GM12891 (cell line): ENCODE measurements around the gene OAS2.

ENCODE experiments used
- DNase-seq: peaks from one replicate; pipeline ENCODE4 v3.0.0; 2011; ENCODE audit warnings: low spot score; ENCODE audit not compliant: insufficient read length
- FAIRE-seq: peaks from 2 replicates; lab custom pipeline; 2011; peaks lifted over from hg19 to GRCh38; lab: Jason Lieb, UNC
- PAX5 ChIP-seq: IDR thresholded peaks from 2 replicates; pipeline ENCODE4 v1.6.1; 2011; ENCODE audit warnings: low read length, moderate library complexity, mild to moderate bottlenecking; ENCODE audit not compliant: insufficient read depth, severe bottlenecking
- POLR2A ChIP-seq: IDR thresholded peaks from 2 replicates; pipeline ENCODE4 v1.6.1; 2011; ENCODE audit warnings: low read depth, low read length, control low read depth
- POLR2AphosphoS5 ChIP-seq: IDR thresholded peaks from 2 replicates; pipeline ENCODE4 v1.6.1; 2011; ENCODE audit warnings: low read depth, low read length, control low read depth
- POU2F2 ChIP-seq: IDR thresholded peaks from 2 replicates; pipeline ENCODE4 v1.6.1; 2011; ENCODE audit warnings: low read depth, mild to moderate bottlenecking, control low read depth, low read length, moderate library complexity
- SPI1 ChIP-seq: IDR thresholded peaks from 2 replicates; pipeline ENCODE4 v1.6.1; 2011; ENCODE audit warnings: low read depth, low read length, control low read depth
- TAF1 ChIP-seq: IDR thresholded peaks from 2 replicates; pipeline ENCODE4 v1.6.1; 2011; ENCODE audit warnings: low read depth, low read length, control low read depth

Gene OAS2

DNA sequence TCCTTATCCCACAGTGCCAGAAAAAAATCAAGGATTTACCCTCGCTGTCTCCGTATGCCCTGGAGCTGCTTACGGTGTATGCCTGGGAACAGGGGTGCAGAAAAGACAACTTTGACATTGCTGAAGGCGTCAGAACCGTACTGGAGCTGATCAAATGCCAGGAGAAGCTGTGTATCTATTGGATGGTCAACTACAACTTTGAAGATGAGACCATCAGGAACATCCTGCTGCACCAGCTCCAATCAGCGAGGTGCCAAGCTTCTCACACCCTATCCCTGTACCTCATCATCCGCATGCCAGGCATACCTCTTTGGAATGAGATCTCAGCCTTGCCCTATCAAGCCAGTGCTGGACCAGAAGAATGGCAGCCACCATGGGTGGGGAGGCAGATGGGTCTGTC, 19.2 kb downstream of the OAS2 start:
- TF ChIP-seq TAF1 (no peak), POLR2AphosphoS5 (no peak), POU2F2 (no peak), SPI1 (no peak), PAX5 (no peak), POLR2A (no peak)
- DNase-seq (no peak), FAIRE-seq (no peak)

DNA sequence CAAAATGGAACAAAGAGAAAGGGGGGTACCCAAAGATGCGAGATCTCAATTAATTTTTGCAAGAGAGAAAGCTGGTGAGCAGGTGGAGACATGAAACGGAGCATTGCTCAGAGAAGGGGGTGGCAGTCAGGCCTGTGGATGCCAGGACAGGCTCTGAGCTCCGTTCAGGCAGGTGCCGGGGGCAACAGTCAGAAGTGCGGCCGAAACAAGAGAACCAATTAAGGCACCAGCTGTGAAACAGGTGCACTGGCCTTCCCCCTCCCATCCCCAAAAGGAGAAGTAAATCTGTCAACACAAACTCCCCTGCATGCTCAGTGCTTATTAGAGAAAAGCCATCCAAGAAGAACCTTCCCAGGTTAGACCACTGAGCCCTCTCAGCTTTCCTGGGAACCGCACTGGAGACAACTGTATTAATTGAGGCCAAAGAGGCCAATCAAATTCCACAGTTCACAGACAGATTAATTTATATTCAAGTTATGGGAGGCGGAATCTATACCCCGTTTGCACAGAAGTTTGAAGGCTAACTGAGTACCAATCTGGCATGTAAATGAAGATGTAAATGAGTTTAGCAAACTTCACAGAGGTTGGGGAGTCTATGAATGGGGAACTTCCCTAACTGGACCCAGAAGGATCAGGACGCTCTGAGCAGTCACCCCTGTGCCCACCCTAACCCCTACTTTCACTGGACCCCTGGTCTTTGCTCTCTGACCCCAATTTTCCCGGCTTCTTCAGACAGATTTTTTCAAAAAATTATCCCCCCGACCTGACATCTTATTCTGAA, 20.9 kb downstream of the OAS2 start:
- DNase-seq = peak; percentile 39
- peak; percentile 32; the same call in 1 of the 2 replicates for TF ChIP-seq POU2F2
- TF ChIP-seq PAX5 = no peak
- no peak for TF ChIP-seq TAF1
- 0 out of 2 replicates have a peak, but pooled peaks have one; percentile 43 for TF ChIP-seq POLR2AphosphoS5
- peak; percentile 92 for FAIRE-seq

DNA sequence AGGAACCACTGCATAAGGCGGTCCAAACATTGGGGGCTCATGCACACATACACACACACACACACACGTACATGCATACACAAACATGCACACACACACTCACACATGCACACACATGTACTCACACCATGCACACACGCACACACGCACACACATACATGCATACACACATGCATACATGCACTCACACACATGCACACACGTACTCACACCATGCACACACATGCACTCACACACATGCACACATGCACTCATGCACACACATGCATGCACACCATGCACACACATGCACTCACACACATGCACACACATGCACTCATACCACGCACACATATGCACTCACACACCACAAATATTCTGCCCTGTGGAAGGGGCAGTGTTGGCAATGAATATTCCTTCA, 22.1 kb downstream of the OAS2 start:
- TF ChIP-seq POLR2AphosphoS5 (no peak), SPI1 (no peak), TAF1 (no peak), POLR2A (no peak), POU2F2 (no peak), PAX5 (no peak)
- DNase-seq (no peak), FAIRE-seq (peak; percentile 91)

DNA sequence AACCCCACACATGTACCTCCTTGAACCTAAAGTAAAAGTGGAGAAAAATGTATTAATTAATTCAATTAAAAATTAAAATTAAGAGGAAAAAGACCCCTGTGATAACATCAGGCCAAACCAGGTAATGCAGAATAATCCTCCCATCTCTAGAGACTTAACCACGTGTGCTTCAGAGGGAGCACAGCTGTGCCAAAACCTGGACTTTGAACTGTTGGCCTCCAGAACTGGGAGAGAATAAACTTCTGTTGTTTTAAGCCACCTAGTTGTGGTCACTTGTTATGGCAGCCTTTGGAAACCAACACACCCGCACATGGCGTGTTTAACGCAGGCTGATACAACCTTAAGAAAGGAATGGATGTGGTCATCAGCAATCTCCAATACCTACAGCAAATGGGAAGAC, 23.8 kb downstream of the OAS2 start:
- FAIRE-seq (no peak), DNase-seq (no peak)
- TF ChIP-seq TAF1 (no peak), POLR2A (no peak), POU2F2 (no peak), SPI1 (no peak), PAX5 (no peak), POLR2AphosphoS5 (no peak)

DNA sequence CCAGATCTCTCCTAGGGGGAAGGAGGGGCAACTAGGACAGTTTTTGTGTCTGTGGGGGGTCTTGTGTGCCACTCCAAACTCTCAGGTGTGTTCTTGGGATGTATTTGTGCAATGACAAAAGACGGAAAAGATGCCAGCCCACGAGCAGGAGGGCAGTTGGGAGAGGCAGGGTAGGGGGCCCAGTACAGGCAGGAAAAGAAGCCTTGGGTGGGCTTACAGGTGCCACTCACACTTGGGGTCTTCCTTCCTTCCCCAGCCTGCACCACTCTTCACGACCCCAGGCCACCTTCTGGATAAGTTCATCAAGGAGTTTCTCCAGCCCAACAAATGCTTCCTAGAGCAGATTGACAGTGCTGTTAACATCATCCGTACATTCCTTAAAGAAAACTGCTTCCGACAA, 24.4 kb downstream of the OAS2 start:
- DNase-seq (no peak), FAIRE-seq (no peak)
- TF ChIP-seq POLR2A (no peak), POU2F2 (no peak), PAX5 (no peak), SPI1 (no peak), TAF1 (no peak), POLR2AphosphoS5 (no peak)

DNA sequence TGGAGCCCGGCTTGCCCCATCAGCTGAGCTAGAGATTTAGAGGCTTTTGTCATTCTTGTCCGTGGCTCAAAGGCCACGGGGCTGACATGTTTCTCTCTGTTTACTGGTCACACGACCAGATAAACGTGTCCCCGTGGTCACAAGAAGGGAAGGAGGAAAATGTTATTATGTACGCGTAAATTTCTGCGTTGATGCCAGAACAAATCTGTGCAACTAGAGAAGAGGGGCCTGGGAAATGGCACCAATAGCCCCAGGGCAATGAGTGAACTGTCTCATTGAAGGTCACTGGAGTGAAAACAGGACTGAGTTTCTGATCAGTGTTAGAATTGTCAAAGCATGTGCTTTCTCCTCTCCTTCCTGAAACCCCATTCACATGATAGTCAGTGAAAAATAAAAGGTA, 25.3 kb downstream of the OAS2 start:
- DNase-seq (no peak), FAIRE-seq (no peak)
- TF ChIP-seq POU2F2 = no peak
- TF ChIP-seq POLR2AphosphoS5 = no peak
- no peak for TF ChIP-seq SPI1
- no peak for TF ChIP-seq TAF1
- no peak for TF ChIP-seq PAX5
- TF ChIP-seq POLR2A = no peak

DNA sequence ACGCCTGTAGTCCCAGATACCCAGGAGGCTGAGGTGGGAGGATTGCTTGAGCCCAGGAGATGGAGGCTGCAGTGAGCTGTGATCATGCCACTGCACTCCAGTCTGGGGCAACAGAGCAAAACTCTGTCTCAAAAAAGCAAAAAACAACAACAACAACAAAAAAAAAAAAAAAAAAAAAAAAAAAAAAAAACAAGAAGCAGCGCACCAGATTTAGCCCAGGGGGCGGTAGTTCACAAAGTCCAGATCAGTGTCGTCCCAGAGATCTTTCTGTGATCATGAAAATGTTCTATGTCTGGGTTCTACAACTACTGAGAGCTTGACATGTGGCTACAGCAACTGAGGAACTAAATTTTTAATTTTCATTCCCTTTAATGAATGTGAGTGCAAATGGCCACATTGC, 27.4 kb downstream of the OAS2 start:
- no peak for TF ChIP-seq POLR2A
- TF ChIP-seq POLR2AphosphoS5 = no peak
- no peak for TF ChIP-seq PAX5
- TF ChIP-seq TAF1 = no peak
- no peak for TF ChIP-seq POU2F2
- TF ChIP-seq SPI1 = no peak
- FAIRE-seq (no peak), DNase-seq (peak; percentile 15)

DNA sequence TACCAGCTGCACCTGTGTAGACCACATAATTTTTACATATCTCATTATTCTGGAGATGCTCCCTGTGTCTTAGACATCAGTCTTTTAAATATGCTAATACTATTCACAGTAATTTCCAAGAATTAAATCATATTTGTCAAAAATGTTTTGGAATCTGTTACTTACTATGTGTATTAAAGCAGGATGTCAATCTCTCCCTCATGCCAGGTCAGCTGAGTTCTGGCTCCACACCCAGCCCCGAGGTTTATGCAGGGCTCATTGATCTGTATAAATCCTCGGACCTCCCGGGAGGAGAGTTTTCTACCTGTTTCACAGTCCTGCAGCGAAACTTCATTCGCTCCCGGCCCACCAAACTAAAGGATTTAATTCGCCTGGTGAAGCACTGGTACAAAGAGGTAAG, 27.9 kb downstream of the OAS2 start:
- DNase-seq (no peak), FAIRE-seq (no peak)
- TF ChIP-seq POLR2AphosphoS5 (no peak), POU2F2 (no peak), TAF1 (no peak), POLR2A (no peak), PAX5 (no peak), SPI1 (no peak)

DNA sequence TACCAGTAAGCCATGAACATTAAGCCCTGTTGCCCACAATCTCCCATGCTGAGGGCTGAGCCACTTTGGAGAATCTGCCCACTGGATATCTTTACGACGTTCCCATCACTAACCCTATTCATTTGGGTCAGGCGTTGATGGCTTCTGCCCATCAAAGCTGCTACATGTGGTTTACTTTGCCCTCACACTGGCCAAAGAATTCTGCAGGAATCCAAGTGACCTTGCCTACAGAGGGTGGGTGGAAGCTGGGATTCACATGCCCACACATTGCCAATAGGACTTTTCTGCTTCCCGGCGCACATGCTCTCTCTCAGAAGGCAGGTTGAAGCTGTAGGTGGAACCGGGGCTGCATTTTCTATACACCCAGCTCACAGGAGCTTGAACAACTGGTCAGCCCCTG, 28.3 kb downstream of the OAS2 start:
- TF ChIP-seq TAF1 (no peak), SPI1 (no peak), POLR2AphosphoS5 (no peak), PAX5 (no peak), POLR2A (no peak), POU2F2 (no peak)
- DNase-seq (no peak), FAIRE-seq (no peak)

DNA sequence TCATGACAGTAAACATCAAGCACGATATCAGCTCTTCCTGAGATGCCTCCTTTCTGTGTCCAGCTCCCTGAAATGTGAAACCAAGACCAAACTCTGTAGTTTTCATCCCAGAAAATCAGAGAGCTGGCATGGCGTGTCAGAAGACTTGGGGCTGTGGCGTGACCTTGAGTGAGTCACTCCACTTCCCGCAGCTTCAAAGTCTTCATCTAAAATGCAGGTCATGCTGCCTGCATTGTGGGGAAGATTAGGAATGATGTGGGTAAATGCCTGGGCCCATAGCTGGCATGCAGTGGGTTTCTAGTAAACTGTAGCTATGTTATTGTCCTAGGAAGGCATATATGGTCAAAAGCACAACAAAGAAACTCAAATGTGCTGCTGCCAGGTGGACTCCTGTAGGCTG, 28.8 kb downstream of the OAS2 start:
- no peak for FAIRE-seq
- TF ChIP-seq POU2F2 (no peak), TAF1 (no peak), SPI1 (no peak), POLR2A (no peak), POLR2AphosphoS5 (no peak), PAX5 (no peak)
- no peak for DNase-seq
